Osteocyte (in vitro differentiated cells): ENCODE results near the gene OPRL1. TPM values are rescaled to one million over a fixed set of nuclear protein-coding genes. Genes with fewer than 3 reads are reported as not detected.
"Not testable (repeated sequence)": the region's sequence is repeated elsewhere in the genome, so short reads cannot be mapped to it uniquely, and the experiment has no call there.

ENCODE experiments used
- DNase-seq: peaks from one replicate; pipeline ENCODE4 v3.0.0; 2021; ENCODE audit warnings: mixed read lengths; ENCODE audit not compliant: unreplicated experiment; ENCODE audit errors: extremely low spot score
- H3K27ac Mint-ChIP-seq: one replicate; pipeline ENCODE4 v1.8.0; 2021; ENCODE audit warnings: mild to moderate bottlenecking, mixed read lengths; ENCODE audit not compliant: unreplicated experiment
- H3K27me3 Mint-ChIP-seq: one replicate; pipeline ENCODE4 v1.8.0; 2021; ENCODE audit warnings: mixed read lengths; ENCODE audit not compliant: unreplicated experiment
- H3K36me3 Mint-ChIP-seq: one replicate; pipeline ENCODE4 v1.8.0; 2021; ENCODE audit warnings: mixed read lengths; ENCODE audit not compliant: unreplicated experiment
- H3K4me1 Mint-ChIP-seq: one replicate; pipeline ENCODE4 v1.8.0; 2021; ENCODE audit warnings: mixed read lengths; ENCODE audit not compliant: unreplicated experiment
- H3K4me3 Mint-ChIP-seq: one replicate; pipeline ENCODE4 v1.8.0; 2021; ENCODE audit warnings: mild to moderate bottlenecking, moderate library complexity, mixed read lengths; ENCODE audit not compliant: unreplicated experiment
- H3K9me3 Mint-ChIP-seq: one replicate; pipeline ENCODE4 v1.8.0; 2021; ENCODE audit warnings: mixed read lengths; ENCODE audit not compliant: unreplicated experiment
- CTCF ChIP-seq: fragments of 200-600 bp; sonication (generic); IDR thresholded peaks from 2 replicates; pipeline ENCODE4 v1.5.0; 2021; ENCODE audit warnings: antibody characterized with exemption, mild to moderate bottlenecking, moderate library complexity
- total RNA-seq: library from RNA; stranded (reverse); gene quantifications from 2 replicates; pipeline ENCODE4 v1.2.1, GENCODE V29; 2021

Gene OPRL1
- total RNA-seq, 1 donor from 2014 or later = 2.1 TPM

- H3K36me3 Mint-ChIP-seq = no peaks in the 10 kb centered on the region
- no peak overlapping the region for H3K4me3 Mint-ChIP-seq
- DNase-seq = no peak
- H3K27me3 Mint-ChIP-seq = peaks cover 26% of the 10 kb centered on the region
- H3K27ac Mint-ChIP-seq = no peak overlapping the region
- no peaks in the 10 kb centered on the region for H3K4me1 Mint-ChIP-seq
- TF ChIP-seq CTCF = no peak
- peaks cover 3% of the 10 kb centered on the region for H3K9me3 Mint-ChIP-seq
Measured at GRCh38 chr20:64129146-64129782, 49.4 kb downstream of the OPRL1 start.

- no peaks in the 10 kb centered on the region for H3K4me1 Mint-ChIP-seq
- no peak overlapping the region for H3K4me3 Mint-ChIP-seq
- H3K27ac Mint-ChIP-seq = no peak overlapping the region
- TF ChIP-seq CTCF = no peak
- H3K9me3 Mint-ChIP-seq = peaks cover 3% of the 10 kb centered on the region
- DNase-seq = no peak
- peaks cover 19% of the 10 kb centered on the region for H3K27me3 Mint-ChIP-seq
- H3K36me3 Mint-ChIP-seq = no peaks in the 10 kb centered on the region
Measured at GRCh38 chr20:64130271-64130670, 50.4 kb downstream of the OPRL1 start.

GRCh38 chr20:64130876-64131275 lies 51.0 kb downstream of the OPRL1 start:
- Mint-ChIP-seq H3K9me3 (peaks cover 3% of the 10 kb centered on the region), H3K27ac (no peak overlapping the region), H3K36me3 (no peaks in the 10 kb centered on the region), H3K4me1 (no peaks in the 10 kb centered on the region), H3K4me3 (no peak overlapping the region), H3K27me3 (peaks cover 20% of the 10 kb centered on the region)
- TF ChIP-seq CTCF = no peak
- no peak for DNase-seq

GRCh38 chr20:64131406-64131805 lies 51.5 kb downstream of the OPRL1 start:
- Mint-ChIP-seq H3K36me3 (no peaks in the 10 kb centered on the region), H3K9me3 (peaks cover 3% of the 10 kb centered on the region), H3K27ac (no peak overlapping the region), H3K4me1 (no peaks in the 10 kb centered on the region), H3K4me3 (no peak overlapping the region), H3K27me3 (peaks cover 23% of the 10 kb centered on the region)
- peak; percentile 34 for TF ChIP-seq CTCF
- no peak for DNase-seq

- no peak for TF ChIP-seq CTCF
- Mint-ChIP-seq H3K27ac (no peak overlapping the region), H3K4me3 (no peak overlapping the region), H3K9me3 (no peaks in the 10 kb centered on the region), H3K27me3 (peaks cover 10% of the 10 kb centered on the region), H3K36me3 (no peaks in the 10 kb centered on the region), H3K4me1 (no peaks in the 10 kb centered on the region)
- no peak for DNase-seq
Measured at GRCh38 chr20:64133951-64134407, 54.1 kb downstream of the OPRL1 start.

GRCh38 chr20:64134744-64135143 lies 54.9 kb downstream of the OPRL1 start:
- H3K36me3 Mint-ChIP-seq, H3K4me1 Mint-ChIP-seq, DNase-seq: not testable (repeated sequence)

More at GRCh38 chr20:64134744-64135143, 54.9 kb downstream of the OPRL1 start:
- H3K27ac Mint-ChIP-seq, H3K4me3 Mint-ChIP-seq, H3K9me3 Mint-ChIP-seq, H3K27me3 Mint-ChIP-seq: not testable (repeated sequence)
